ENCODE results near the gene MTLN. TPM values are rescaled to one million over a fixed set of nuclear protein-coding genes. Genes with fewer than 3 reads are reported as not detected.

The MTLN gene
- total RNA-seq, 1 donor from 2014 or later: 80.1 TPM

DNA sequence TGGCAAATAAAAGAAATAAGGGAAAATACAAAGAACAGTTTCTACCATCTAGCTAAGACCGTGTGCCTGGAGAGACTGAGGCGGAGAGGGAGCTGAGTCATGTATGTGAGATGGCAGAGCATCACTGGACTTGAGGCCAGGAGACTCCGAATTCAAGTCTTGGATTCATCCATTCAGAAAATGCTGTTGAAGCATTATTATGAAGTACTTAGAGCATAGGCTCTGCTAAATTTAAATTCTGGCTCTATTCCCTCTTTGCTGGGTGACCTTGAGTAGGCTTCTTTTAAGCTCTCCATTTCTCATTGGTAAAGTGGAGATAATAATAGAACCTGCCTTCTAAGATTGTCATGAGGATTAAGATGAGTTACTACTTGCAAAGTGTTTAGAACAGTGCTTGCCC is 42.2 kb downstream of the MTLN start:
- Mint-ChIP-seq H3K27ac (no peak overlapping the region), H3K27me3 (peaks cover 19% of the 10 kb centered on the region), H3K9me3 (no peaks in the 10 kb centered on the region), H3K4me1 (peaks cover 3% of the 10 kb centered on the region), H3K36me3 (ENCODE audit: low read depth) (no peaks in the 10 kb centered on the region), H3K4me3 (no peak overlapping the region)
- DNase-seq: no peak
- intact Hi-C loops (cut with micrococcal nuclease): no loop called here

DNA sequence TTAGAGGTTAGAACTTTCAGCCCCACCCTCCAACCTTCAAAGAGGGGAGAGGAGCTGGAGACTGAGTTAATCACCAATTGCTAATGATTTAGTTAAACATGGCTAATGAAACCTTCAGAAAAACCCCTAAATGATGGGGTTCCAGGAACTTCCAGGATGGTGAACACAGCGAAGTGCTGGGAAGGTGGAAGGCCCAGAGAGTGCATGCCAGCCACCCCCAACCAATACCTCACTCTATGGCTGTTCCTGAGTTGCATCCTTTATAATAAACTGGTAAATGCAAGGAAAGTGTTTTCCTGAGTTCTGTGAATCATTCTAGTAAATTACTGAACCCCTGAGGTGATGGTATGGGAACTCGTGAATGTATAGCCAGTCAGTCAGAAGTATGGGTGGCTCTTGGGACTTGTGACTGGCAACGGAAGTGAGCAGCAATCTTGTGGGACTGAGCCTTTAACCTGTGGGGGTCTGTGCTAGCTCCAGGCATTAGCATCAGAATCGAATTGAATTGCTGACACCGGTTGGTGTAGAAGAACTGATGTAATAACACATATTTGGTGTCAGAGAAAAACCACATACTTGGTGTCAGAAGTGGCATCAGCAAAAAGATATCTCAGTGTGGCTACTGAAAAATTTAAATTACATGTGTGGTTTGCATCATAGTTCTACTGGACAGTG is 44.9 kb downstream of the MTLN start:
- intact Hi-C loops (cut with micrococcal nuclease): no loop called here
- Mint-ChIP-seq H3K4me3 (no peak overlapping the region), H3K27me3 (peaks cover 20% of the 10 kb centered on the region), H3K36me3 (ENCODE audit: low read depth) (no peaks in the 10 kb centered on the region), H3K9me3 (no peaks in the 10 kb centered on the region), H3K27ac (no peak overlapping the region), H3K4me1 (peaks cover 3% of the 10 kb centered on the region)
- DNase-seq: no peak

DNA sequence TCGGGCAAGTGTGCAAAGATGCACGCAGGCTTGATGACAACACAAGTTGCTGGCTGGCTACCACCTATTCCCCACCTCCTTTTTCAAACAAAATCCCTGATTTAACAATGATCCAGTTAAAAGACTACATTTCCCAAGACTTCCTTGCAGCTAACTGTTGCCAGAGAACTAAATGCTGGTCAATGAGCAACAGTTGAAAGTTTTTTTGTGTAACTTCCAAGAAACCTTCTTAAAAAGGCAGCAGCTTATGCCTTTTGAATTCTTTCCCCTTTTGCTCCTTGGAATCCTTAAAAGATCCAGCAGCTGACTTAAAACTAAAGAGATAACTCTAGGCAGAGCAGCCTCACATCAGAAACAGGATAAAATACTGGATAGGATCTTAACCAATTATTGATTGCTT is 46.1 kb downstream of the MTLN start:
- peaks cover 3% of the 10 kb centered on the region for H3K4me1 Mint-ChIP-seq
- H3K4me3 Mint-ChIP-seq: no peak overlapping the region
- intact Hi-C loops (cut with micrococcal nuclease): no loop called here
- no peak overlapping the region for H3K27ac Mint-ChIP-seq
- no peaks in the 10 kb centered on the region for H3K9me3 Mint-ChIP-seq
- H3K27me3 Mint-ChIP-seq: peaks cover 23% of the 10 kb centered on the region
- DNase-seq: no peak
- no peaks in the 10 kb centered on the region for H3K36me3 Mint-ChIP-seq (ENCODE audit: low read depth)

Other genes starting within 250 kb of the MTLN start
- 1.2 and 1.8 TPM in 2 replicates for gene MALL, start 96.7 kb downstream of the MTLN start, total RNA-seq
- 0.21 and 0.44 TPM in 2 replicates for gene NPHP1, start 7.5 kb downstream of the MTLN start, total RNA-seq

Data from activated CD4-positive, alpha-beta T cell treated with anti-CD3 and anti-CD28 coated beads, Interleukin-2, amount 10 ng/mL, durations not matched to agents 24 days and 14 days (primary cell).